OCI-LY1 (cell line): ENCODE data around the gene DIAPH3.

ENCODE experiments used
- EZH2 ChIP-seq: fragments of 200-600 bp; sonication (generic), shearing (Covaris generic); IDR thresholded peaks from 2 replicates; pipeline ENCODE4 v1.8.0; 2017; ENCODE audit warnings: borderline replicate concordance, mixed run types, mild to moderate bottlenecking, antibody characterized with exemption, low read length, moderate library complexity, mixed read lengths
- TF ChIP-seq, protein P1 (sequence below): fragments of 200-600 bp; sonication (generic), shearing (Covaris generic); IDR thresholded peaks from 2 replicates; pipeline ENCODE4 v1.5.1; 2017; ENCODE audit warnings: mild to moderate bottlenecking, antibody characterized with exemption, low read length, moderate library complexity, mixed read lengths

DNA sequence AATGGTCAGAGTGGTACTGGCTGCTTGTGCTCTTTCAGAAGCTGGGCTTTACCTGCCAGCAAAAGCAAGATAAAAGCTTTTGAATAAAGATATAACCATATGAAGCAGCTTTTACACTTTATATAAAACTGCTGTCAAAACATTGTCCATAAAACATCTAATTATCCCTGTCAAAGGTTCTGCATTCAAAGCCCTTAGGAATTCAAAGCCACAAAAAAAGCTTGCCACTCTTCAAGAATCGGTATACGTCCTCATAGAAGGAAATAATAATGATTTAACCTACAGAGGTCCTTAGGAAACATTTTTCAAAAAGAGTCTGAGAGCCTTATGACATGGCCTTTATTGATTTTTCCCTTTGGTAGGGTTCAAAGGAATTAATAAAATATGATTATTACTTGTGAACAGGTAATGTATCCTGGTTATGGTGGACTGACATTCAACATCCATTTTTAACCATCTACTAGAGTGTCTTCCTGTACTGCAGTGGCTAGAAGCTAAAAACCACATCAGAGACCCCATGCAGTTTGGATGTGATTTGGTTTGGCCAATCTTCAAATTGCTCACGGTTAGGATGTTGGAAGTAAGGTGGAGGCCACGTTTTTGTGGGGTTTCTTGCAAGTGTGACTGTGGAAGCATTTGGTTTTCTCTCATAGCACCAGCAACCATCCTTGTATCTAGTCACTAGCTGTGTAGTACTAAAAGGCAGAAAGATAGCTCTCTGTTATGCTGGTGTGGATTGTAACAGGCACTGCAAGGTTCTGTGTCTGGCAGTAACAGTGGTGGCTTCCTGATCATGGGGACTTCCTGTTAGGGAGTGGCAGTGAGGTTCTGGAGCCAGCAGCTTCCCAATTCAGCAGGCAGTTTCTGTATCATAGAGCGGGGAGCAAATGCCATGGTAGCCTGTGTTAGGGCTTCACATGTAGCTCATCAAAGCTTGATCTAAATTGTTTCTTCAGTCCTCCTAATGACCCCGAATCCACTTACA is 441.5 kb downstream of the DIAPH3 start:
- no peak for TF ChIP-seq EZH2
- TF ChIP-seq, protein P1, sequence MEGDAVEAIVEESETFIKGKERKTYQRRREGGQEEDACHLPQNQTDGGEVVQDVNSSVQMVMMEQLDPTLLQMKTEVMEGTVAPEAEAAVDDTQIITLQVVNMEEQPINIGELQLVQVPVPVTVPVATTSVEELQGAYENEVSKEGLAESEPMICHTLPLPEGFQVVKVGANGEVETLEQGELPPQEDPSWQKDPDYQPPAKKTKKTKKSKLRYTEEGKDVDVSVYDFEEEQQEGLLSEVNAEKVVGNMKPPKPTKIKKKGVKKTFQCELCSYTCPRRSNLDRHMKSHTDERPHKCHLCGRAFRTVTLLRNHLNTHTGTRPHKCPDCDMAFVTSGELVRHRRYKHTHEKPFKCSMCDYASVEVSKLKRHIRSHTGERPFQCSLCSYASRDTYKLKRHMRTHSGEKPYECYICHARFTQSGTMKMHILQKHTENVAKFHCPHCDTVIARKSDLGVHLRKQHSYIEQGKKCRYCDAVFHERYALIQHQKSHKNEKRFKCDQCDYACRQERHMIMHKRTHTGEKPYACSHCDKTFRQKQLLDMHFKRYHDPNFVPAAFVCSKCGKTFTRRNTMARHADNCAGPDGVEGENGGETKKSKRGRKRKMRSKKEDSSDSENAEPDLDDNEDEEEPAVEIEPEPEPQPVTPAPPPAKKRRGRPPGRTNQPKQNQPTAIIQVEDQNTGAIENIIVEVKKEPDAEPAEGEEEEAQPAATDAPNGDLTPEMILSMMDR: no peak
